Transverse colon (tissue), 4 donors: ENCODE data around the gene RABGAP1L. TPM values are rescaled to one million over a fixed set of nuclear protein-coding genes. Genes with fewer than 3 reads are reported as not detected.

Experiments used
- DNase-seq: peaks from one replicate; pipeline ENCODE4 v3.0.0-alpha.2; 2019
- H3K27ac ChIP-seq, 4 donors: fragments of 200-600 bp; sonication (generic); 2 replicates each; pipeline ENCODE4 v1.5.1; 2016 to 2018; ENCODE audit warnings: inconsistent platforms in 4 of 4
- H3K27me3 ChIP-seq: fragments of 200-600 bp; sonication (generic); 2 replicates; pipeline ENCODE4 v1.5.1; 2017; ENCODE audit warnings: inconsistent platforms
- H3K36me3 ChIP-seq, 4 donors: fragments of 200-600 bp; sonication (generic); 2 replicates each; pipeline ENCODE4 v1.5.1; 2017 to 2019; ENCODE audit warnings: inconsistent platforms in 4 of 4
- H3K4me1 ChIP-seq, 4 donors: fragments of 200-600 bp; sonication (generic); 2 replicates each; pipeline ENCODE4 v1.5.1; 2017 to 2020; ENCODE audit warnings: inconsistent platforms in 4 of 4
- H3K4me3 ChIP-seq, 4 donors: fragments of 200-600 bp; sonication (generic); 1 replicate in 1 of 4; 2 replicates in 3 of 4; pipeline versions ENCODE4 v1.5.1 to v1.6.1; 2017 to 2019; ENCODE audit warnings: inconsistent platforms in 4 of 4
- H3K9me3 ChIP-seq, 2 donors: fragments of 200-600 bp; sonication (generic); 2 replicates each; pipeline ENCODE4 v1.5.1; 2017 to 2019; ENCODE audit warnings: inconsistent platforms in 2 of 2
- EP300 ChIP-seq: sonication (generic); formaldehyde crosslinking; IDR thresholded peaks from one replicate; pipeline ENCODE4 v1.6.1; 2017; ENCODE audit warnings: antibody characterized with exemption, low read depth
- POLR2A ChIP-seq: fragments of 450-650 bp; IDR thresholded peaks from one replicate; pipeline ENCODE4 v1.6.1; 2016; ENCODE audit warnings: antibody characterized with exemption, mild to moderate bottlenecking, moderate library complexity
- POLR2AphosphoS5 ChIP-seq, 3 donors: sonication (generic); formaldehyde crosslinking; IDR thresholded peaks; one replicate each; pipeline ENCODE4 v1.6.1; 2016; ENCODE audit warnings: antibody characterized with exemption in 3 of 3
- WGBS, 2 donors: methylation state at CpG; one replicate each; pipeline ENCODE4 v1.1.5; 2018; ENCODE audit warnings: low coverage in 1 of 2; 5-methylcytosine and 5-hydroxymethylcytosine counted together
- in situ Hi-C, 4 donors: fragments of 200-750 bp; cut with MboI; loops; one replicate each; pipeline versions ENCODE4 v1.15.0 to v1.15.1; 2017; ENCODE audit warnings: low sequenced_read_pairs in 3 of 4, low pct_ligation_motif_present in 1 of 4, low pct_unique_long_range_greater_than_20kb in 1 of 4
- intact Hi-C: fragments of 100-400 bp; cut with DNase I; formaldehyde crosslinking; loops from one replicate; pipeline ENCODE4 v1.15.1; 2023; ENCODE audit warnings: low total_unique reads
- total RNA-seq, 4 donors: library from RNA; depleted of rRNA; stranded (reverse); fragments of >200 nt; gene quantifications; one replicate each; pipeline ENCODE4 v1.1.0, GENCODE V29; 2016
- TF ChIP-seq, protein P1 (sequence below), 5 experiments: fragments of 200-600 bp in 3 of 5; fragments of 450-650 bp in 2 of 5; sonication (generic) in 3 of 5; IDR thresholded peaks; 1 replicate in 2 of 5; 2 replicates in 3 of 5; pipeline ENCODE4 v1.5.1; 2016 to 2017; ENCODE audit warnings: antibody characterized with exemption in 5 of 5, inconsistent platforms in 3 of 5, mild to moderate bottlenecking in 2 of 5, moderate library complexity in 1 of 5

Gene RABGAP1L
- total RNA-seq, 4 donors from 2014 or later = 68.9 to 127 (median 99.9) TPM

DNA sequence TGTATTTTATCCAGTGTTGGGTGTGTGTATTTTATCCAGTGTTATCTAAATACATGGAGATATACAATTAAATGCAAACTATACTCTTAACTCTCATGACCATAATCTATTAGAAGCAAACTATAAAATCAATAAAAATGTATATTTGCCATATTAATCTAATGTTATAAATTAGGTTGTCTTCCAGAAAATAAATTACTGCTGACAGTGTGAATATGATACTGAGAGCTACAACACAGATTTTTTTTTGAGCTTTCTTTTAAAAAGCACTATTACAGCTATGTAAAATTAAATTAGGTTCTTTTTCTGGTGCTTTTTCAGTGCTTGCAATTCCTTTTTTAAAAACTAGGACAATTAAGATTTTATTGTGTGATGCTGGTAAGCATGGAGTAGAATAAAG is 269.4 kb downstream of the RABGAP1L start:
- intact Hi-C loops (no loop called here), in situ Hi-C loops (no loop called here)
- no peaks in the 10 kb centered on the region for H3K4me1 ChIP-seq
- H3K27ac ChIP-seq = no peak overlapping the region
- no peaks in the 10 kb centered on the region for H3K36me3 ChIP-seq
- H3K9me3 ChIP-seq = no peaks in the 10 kb centered on the region
- DNase-seq = no peak
- H3K27me3 ChIP-seq = no peaks in the 10 kb centered on the region
- TF ChIP-seq POLR2AphosphoS5 (IDR thresholded peaks at IDR 0.05) = no peak
- TF ChIP-seq, protein P1, sequence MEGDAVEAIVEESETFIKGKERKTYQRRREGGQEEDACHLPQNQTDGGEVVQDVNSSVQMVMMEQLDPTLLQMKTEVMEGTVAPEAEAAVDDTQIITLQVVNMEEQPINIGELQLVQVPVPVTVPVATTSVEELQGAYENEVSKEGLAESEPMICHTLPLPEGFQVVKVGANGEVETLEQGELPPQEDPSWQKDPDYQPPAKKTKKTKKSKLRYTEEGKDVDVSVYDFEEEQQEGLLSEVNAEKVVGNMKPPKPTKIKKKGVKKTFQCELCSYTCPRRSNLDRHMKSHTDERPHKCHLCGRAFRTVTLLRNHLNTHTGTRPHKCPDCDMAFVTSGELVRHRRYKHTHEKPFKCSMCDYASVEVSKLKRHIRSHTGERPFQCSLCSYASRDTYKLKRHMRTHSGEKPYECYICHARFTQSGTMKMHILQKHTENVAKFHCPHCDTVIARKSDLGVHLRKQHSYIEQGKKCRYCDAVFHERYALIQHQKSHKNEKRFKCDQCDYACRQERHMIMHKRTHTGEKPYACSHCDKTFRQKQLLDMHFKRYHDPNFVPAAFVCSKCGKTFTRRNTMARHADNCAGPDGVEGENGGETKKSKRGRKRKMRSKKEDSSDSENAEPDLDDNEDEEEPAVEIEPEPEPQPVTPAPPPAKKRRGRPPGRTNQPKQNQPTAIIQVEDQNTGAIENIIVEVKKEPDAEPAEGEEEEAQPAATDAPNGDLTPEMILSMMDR (IDR thresholded peaks at IDR 0.05) = no peak
- TF ChIP-seq EP300 = no peak
- TF ChIP-seq POLR2A = no peak
- H3K4me3 ChIP-seq = no peak overlapping the region

DNA sequence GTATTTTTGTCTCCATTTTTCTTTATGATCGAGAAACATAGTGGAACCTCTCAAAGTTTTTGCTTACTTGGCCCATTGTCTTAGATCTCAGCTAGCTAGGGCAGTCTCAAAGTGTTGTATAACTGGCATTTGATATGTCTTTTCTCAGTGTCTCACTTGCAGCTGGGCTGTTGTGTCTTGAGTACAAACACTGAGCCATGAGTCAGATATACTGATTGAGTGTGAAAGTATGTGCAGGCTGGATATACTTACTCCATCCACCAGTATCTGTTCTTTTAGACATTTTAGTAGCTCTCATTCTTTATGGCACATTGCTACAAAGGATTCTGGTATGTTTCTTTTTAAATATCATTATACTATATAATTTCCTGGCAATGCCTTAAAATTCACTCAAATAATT is 274.1 kb downstream of the RABGAP1L start:
- Histone ChIP-seq H3K27ac (no peak overlapping the region), H3K9me3 (no peaks in the 10 kb centered on the region), H3K4me1 (no peaks in the 10 kb centered on the region), H3K27me3 (no peaks in the 10 kb centered on the region), H3K36me3 (no peaks in the 10 kb centered on the region), H3K4me3 (no peak overlapping the region)
- TF ChIP-seq, protein P1 (IDR thresholded peaks at IDR 0.05) = no peak
- in situ Hi-C loops = no loop called here
- intact Hi-C loops = no loop called here
- WGBS, 2 donors = 90 to 92% methylated on average over 1 of the region's 1 CpG
- DNase-seq = no peak

DNA sequence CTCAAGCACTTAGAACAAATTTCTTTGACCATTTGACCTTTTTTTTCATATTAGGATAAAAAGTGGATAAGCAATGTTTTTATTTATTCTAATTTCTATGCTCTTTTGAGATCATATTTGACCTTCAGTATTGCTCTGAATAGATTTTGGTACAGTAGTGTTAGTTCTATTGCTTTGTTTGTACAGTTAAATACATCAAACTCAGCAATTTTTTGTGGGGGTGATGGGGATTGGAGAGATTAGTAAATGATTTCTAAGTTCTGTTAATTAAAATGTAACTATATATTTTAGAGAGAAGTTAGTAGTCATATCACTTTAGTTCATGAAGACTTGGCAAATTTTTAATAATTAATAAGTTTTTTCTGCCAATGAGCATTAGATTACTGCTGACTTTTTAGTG is 286.0 kb downstream of the RABGAP1L start:
- Histone ChIP-seq H3K27ac (no peak overlapping the region), H3K4me3 (no peak overlapping the region), H3K4me1 (peaks cover 0 to 5% (median 2%) of the 10 kb centered on the region in 4 donors), H3K27me3 (no peaks in the 10 kb centered on the region), H3K9me3 (no peaks in the 10 kb centered on the region), H3K36me3 (no peaks in the 10 kb centered on the region)
- no peak for TF ChIP-seq EP300
- TF ChIP-seq POLR2AphosphoS5 (IDR thresholded peaks at IDR 0.05) = no peak
- TF ChIP-seq, protein P1 (IDR thresholded peaks at IDR 0.05) = no peak
- no peak for TF ChIP-seq POLR2A
- DNase-seq = no peak
- in situ Hi-C loops (no loop called here), intact Hi-C loops (no loop called here)

DNA sequence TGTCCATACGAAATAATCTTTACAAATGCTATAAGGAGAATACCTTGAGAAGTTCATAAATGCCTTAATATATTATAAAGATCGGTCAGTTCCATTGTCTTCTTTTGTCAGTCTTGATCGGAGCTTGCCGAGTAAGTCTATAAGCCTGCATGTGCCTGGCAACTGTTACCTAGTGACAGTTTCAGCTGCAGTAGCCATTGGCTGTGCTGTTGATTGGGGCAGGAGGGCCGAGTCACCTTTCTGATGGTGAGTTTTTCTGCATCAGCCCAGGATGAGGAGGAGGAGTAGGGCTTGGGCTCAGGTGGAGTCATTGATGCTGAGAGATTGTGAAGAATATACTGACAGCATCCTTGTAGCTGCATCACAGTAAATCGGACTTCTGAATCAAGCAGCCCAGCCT is 286.5 kb downstream of the RABGAP1L start:
- H3K4me3 ChIP-seq = no peak overlapping the region
- no peaks in the 10 kb centered on the region for H3K9me3 ChIP-seq
- no peak overlapping the region for H3K27ac ChIP-seq
- H3K4me1 ChIP-seq = peaks cover 0 to 5% (median 2%) of the 10 kb centered on the region in 4 donors
- no peaks in the 10 kb centered on the region for H3K36me3 ChIP-seq
- TF ChIP-seq POLR2AphosphoS5 (IDR thresholded peaks at IDR 0.05) (no peak), EP300 (no peak), POLR2A (no peak)
- TF ChIP-seq, protein P1 (IDR thresholded peaks at IDR 0.05) = no peak
- intact Hi-C loops = no loop called here
- in situ Hi-C loops = no loop called here
- H3K27me3 ChIP-seq = no peaks in the 10 kb centered on the region
- no peak for DNase-seq
- 90 to 93% methylated on average over 2 to 6 of the region's 6 CpGs for WGBS, 2 donors
